Prostate gland (tissue), 2 donors: ENCODE data around the gene CCR7.

Experiments used
- POLR2A ChIP-seq: fragments of 450-650 bp; IDR thresholded peaks from one replicate; pipeline ENCODE4 v1.6.1; 2016; ENCODE audit warnings: antibody characterized with exemption, mild to moderate bottlenecking
- POLR2AphosphoS5 ChIP-seq: sonication (generic); formaldehyde crosslinking; IDR thresholded peaks from one replicate; pipeline ENCODE4 v1.6.1; 2017; ENCODE audit warnings: antibody characterized with exemption
- TF ChIP-seq, protein P1 (sequence below), 4 experiments: fragments of 200-600 bp in 2 of 4; fragments of 450-650 bp in 2 of 4; sonication (generic) in 2 of 4; IDR thresholded peaks; 1 replicate in 3 of 4; 2 replicates in 1 of 4; pipeline ENCODE4 v1.5.1; 2016 to 2019; ENCODE audit warnings: antibody characterized with exemption in 4 of 4, mild to moderate bottlenecking in 2 of 4, moderate library complexity in 2 of 4

GRCh38 chr17:40538019-40538935 lies 27.0 kb downstream of the CCR7 start:
- TF ChIP-seq, protein P1, sequence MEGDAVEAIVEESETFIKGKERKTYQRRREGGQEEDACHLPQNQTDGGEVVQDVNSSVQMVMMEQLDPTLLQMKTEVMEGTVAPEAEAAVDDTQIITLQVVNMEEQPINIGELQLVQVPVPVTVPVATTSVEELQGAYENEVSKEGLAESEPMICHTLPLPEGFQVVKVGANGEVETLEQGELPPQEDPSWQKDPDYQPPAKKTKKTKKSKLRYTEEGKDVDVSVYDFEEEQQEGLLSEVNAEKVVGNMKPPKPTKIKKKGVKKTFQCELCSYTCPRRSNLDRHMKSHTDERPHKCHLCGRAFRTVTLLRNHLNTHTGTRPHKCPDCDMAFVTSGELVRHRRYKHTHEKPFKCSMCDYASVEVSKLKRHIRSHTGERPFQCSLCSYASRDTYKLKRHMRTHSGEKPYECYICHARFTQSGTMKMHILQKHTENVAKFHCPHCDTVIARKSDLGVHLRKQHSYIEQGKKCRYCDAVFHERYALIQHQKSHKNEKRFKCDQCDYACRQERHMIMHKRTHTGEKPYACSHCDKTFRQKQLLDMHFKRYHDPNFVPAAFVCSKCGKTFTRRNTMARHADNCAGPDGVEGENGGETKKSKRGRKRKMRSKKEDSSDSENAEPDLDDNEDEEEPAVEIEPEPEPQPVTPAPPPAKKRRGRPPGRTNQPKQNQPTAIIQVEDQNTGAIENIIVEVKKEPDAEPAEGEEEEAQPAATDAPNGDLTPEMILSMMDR (IDR thresholded peaks at IDR 0.05): no peak
- peak; percentile 57 for TF ChIP-seq POLR2AphosphoS5
- TF ChIP-seq POLR2A: no peak
